ENCODE data around the gene BAZ2B.

The BAZ2B gene

GRCh38 chr2:159508140-159508539 lies 108.2 kb downstream of the BAZ2B start:
- H3K4me1 ChIP-seq (ENCODE audit: insufficient read depth, low read length), result no peaks in the 10 kb centered on the region
- no peak overlapping the region for H3K27ac ChIP-seq (ENCODE audit: low read length)
- H3K27me3 ChIP-seq (ENCODE audit: insufficient read depth, low read length, poor library complexity), result no peaks in the 10 kb centered on the region
- H3K9me3 ChIP-seq (ENCODE audit: insufficient read depth, low read length, severe bottlenecking), result no peaks in the 10 kb centered on the region
- no peak overlapping the region for H2AFZ ChIP-seq (ENCODE audit: low read depth, low read length)
- H3K4me2 ChIP-seq (ENCODE audit: insufficient read depth, low read length), result no peak overlapping the region
- no peaks in the 10 kb centered on the region for H4K20me1 ChIP-seq (ENCODE audit: insufficient read depth, low read length)
- H3K36me3 ChIP-seq (ENCODE audit: insufficient read depth, low read length), result no peaks in the 10 kb centered on the region
- no peaks in the 10 kb centered on the region for H3K79me2 ChIP-seq (ENCODE audit: insufficient read depth, low read length)
- H3K4me3 ChIP-seq (ENCODE audit: low read depth in 1 of 2, low read length in 2 of 2), result no peak overlapping the region
- TF ChIP-seq EZH2 (IDR thresholded peaks at IDR 0.05; ENCODE audit: borderline replicate concordance, low read depth, low read length, severe bottlenecking), result no peak
- TF ChIP-seq CTCF (IDR thresholded peaks at IDR 0.05; ENCODE audit: borderline replicate concordance, extremely low read depth, low read length, poor library complexity, severe bottlenecking), result no peak
- ATAC-seq (ENCODE audit: insufficient read depth, low read depth) (no peak), DNase-seq (no peak)
- no peak overlapping the region for H3K9ac ChIP-seq (ENCODE audit: low read depth, low read length)

- Histone ChIP-seq H3K4me3 (ENCODE audit: low read depth in 1 of 2, low read length in 2 of 2) (no peak overlapping the region), H4K20me1 (ENCODE audit: insufficient read depth, low read length) (no peaks in the 10 kb centered on the region), H3K4me1 (ENCODE audit: insufficient read depth, low read length) (no peaks in the 10 kb centered on the region), H3K36me3 (ENCODE audit: insufficient read depth, low read length) (no peaks in the 10 kb centered on the region), H3K27me3 (ENCODE audit: insufficient read depth, low read length, poor library complexity) (no peaks in the 10 kb centered on the region), H3K79me2 (ENCODE audit: insufficient read depth, low read length) (no peaks in the 10 kb centered on the region), H3K9ac (ENCODE audit: low read depth, low read length) (no peak overlapping the region), H3K9me3 (ENCODE audit: insufficient read depth, low read length, severe bottlenecking) (no peaks in the 10 kb centered on the region), H3K27ac (ENCODE audit: low read length) (no peak overlapping the region), H2AFZ (ENCODE audit: low read depth, low read length) (no peak overlapping the region), H3K4me2 (ENCODE audit: insufficient read depth, low read length) (no peak overlapping the region)
- ATAC-seq (ENCODE audit: insufficient read depth, low read depth), result 0 out of 3 replicates have a peak, but pooled peaks have one; percentile 33
- DNase-seq, result no peak
- TF ChIP-seq EZH2 (IDR thresholded peaks at IDR 0.05; ENCODE audit: borderline replicate concordance, low read depth, low read length, severe bottlenecking) (no peak), CTCF (IDR thresholded peaks at IDR 0.05; ENCODE audit: borderline replicate concordance, extremely low read depth, low read length, poor library complexity, severe bottlenecking) (no peak)
These were observed 109.4 kb downstream of the BAZ2B start for GRCh38 chr2:159506764-159507440.

- H4K20me1 ChIP-seq (ENCODE audit: insufficient read depth, low read length), result no peaks in the 10 kb centered on the region
- no peak for ATAC-seq (ENCODE audit: insufficient read depth, low read depth)
- no peaks in the 10 kb centered on the region for H3K79me2 ChIP-seq (ENCODE audit: insufficient read depth, low read length)
- H3K9me3 ChIP-seq (ENCODE audit: insufficient read depth, low read length, severe bottlenecking), result no peaks in the 10 kb centered on the region
- H3K27ac ChIP-seq (ENCODE audit: low read length), result no peak overlapping the region
- H3K27me3 ChIP-seq (ENCODE audit: insufficient read depth, low read length, poor library complexity), result no peaks in the 10 kb centered on the region
- H3K4me2 ChIP-seq (ENCODE audit: insufficient read depth, low read length), result no peak overlapping the region
- no peak overlapping the region for H3K4me3 ChIP-seq (ENCODE audit: low read depth in 1 of 2, low read length in 2 of 2)
- no peaks in the 10 kb centered on the region for H3K36me3 ChIP-seq (ENCODE audit: insufficient read depth, low read length)
- no peak overlapping the region for H2AFZ ChIP-seq (ENCODE audit: low read depth, low read length)
- no peak for TF ChIP-seq EZH2 (IDR thresholded peaks at IDR 0.05; ENCODE audit: borderline replicate concordance, low read depth, low read length, severe bottlenecking)
- TF ChIP-seq CTCF (IDR thresholded peaks at IDR 0.05; ENCODE audit: borderline replicate concordance, extremely low read depth, low read length, poor library complexity, severe bottlenecking), result no peak
- no peaks in the 10 kb centered on the region for H3K4me1 ChIP-seq (ENCODE audit: insufficient read depth, low read length)
- DNase-seq, result no peak
- H3K9ac ChIP-seq (ENCODE audit: low read depth, low read length), result no peak overlapping the region
These were observed 110.1 kb downstream of the BAZ2B start for GRCh38 chr2:159506202-159506601.
